Fibroblast of skin of left biceps (primary cell): Measurements from ENCODE around the gene TTYH1.
A peak's percentile ranks its signal among the peaks of the same experiment; 100 is the strongest.
"Not testable (repeated sequence)": the region's sequence is repeated elsewhere in the genome, so short reads cannot be mapped to it uniquely, and the experiment has no call there.

Experiments used
- DNase-seq, 2 experiments: peaks; one replicate each; pipeline ENCODE4 v3.0.0-alpha.2; 2013; ENCODE audit warnings: low read depth in 2 of 2

TTYH1 gene

DNA sequence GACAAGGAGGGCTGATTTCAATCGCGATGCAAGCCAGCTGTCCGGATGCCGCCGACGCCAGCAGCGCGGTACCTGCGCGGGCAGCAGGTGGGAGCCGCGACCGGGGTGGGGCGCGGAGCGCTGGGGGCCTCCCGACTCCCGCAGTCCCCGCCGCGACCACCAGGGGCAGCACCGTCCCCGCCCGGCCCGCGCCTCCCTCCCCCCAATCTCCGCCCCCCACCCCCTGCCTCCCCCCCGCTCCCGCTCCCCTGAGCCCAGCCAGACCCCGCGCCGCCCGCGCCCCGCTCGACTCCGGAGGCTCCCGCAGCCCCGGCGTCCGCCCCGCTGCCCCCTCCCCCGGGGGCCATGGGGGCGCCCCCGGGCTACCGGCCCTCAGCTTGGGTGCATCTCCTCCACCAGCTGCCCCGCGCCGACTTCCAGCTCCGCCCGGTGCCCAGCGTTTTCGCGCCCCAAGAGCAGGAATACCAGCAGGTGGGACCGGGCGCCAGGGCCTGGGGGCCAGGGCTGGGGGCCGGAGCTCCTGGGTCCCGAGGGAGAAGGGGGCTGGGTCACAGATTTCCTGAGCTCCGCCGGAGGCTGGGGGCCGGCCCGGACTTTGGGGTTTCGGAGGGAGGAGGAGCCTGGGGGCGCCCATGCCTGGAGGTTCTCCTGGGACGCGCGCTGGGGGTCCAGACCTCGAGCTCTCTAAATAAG is at the start of gene TTYH1:
Gene TTYH1 (plus strand): TSS at position 257 of the 693 bp plus-strand sequence. CDS start 89 bp downstream, at position 346.
- no peak for DNase-seq

DNA sequence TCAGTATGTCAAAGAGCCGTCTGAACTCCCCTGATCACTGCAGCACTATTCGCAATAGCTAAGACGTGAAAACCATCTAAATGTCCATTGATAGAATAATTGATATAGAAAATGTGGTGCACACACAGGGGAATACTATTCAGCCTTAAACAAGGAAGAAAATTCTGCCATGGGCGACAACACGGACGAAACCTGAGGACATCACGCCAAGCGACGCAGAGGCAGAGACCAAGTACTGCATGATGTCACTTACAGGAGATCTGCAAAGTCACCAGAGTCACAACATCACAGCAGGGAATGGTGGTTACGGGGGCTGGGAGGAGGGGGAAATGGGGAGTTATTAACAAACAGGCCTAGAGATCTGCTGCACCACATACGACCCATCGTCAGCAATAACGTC is 49.5 kb upstream of the TTYH1 start:
- not testable (repeated sequence) for DNase-seq

GRCh38 chr19:54366811-54367210 is 48.5 kb upstream of the TTYH1 start:
- no peak for DNase-seq

DNA sequence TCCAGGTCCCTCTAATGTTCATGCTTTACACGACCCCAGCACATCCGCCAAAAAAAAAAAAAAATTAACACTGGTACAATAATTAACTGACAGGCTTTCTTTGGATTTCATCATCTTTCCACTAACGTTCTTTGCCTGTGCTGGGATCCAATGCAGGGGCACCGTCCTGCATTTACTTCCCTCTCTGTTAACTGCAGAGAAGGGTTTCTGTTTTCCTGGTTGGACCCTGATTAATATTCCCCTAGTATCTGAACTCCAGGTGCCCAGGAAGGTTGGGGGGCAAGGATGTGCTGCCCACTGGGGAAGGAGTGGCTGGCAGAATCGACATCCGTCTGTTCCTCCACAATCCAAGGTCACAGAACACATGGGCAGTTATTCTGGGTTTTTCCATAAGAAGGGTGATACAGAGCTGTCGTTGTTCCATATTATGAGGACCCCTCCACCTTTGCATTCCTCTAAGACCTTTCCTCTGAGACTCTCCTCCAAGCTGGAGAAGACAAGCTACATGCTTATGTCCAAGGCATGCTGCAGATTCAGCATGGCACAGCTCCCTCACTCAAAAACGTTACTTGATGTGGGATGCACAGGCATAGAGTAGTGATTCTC is 46.1 kb upstream of the TTYH1 start:
- no peak for DNase-seq

- DNase-seq = not testable (repeated sequence)
These were observed 45.4 kb upstream of the TTYH1 start for GRCh38 chr19:54369688-54370433.

DNA sequence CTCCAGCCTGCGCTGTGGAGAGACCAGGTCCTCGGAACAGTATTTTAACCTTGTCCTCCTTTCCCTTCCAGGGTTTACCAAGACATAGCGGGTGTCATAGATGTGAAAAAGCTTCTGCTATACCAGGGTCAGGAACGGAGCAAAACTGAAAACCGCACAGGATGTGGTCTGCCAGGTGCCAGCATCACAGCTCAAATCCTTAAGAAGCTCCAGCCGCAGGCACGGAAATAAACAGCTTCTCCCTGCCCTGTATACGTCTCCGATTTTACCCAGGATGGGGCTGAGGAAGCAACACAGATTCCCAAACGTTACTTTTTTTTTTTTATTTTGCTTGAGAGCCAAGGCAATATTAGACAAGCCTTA is 44.8 kb upstream of the TTYH1 start:
- not testable (repeated sequence) for DNase-seq

DNA sequence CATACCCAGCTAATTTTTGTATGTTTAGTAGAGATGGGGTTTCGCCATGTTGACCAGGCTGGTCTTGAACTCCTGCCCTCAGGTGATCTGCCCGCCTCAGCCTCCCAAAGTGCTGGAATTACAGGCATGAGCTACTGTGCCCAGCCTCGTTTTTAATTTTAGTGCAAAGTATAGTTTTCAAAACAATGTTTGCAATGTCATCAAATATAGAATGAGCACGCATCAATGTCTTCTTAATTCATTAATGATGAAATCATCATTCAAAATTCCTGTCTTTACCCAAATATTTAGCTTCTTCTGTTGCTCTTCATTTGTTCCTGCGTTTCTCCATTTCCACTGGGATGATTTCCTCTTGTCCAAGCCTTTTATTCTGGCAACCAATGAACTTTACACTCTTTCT is 43.8 kb upstream of the TTYH1 start:
- not testable (repeated sequence) for DNase-seq

GRCh38 chr19:54373781-54374631 is 41.3 kb upstream of the TTYH1 start:
- DNase-seq = no peak

GRCh38 chr19:54375181-54375938 is 39.9 kb upstream of the TTYH1 start:
- not testable (repeated sequence) for DNase-seq

DNA sequence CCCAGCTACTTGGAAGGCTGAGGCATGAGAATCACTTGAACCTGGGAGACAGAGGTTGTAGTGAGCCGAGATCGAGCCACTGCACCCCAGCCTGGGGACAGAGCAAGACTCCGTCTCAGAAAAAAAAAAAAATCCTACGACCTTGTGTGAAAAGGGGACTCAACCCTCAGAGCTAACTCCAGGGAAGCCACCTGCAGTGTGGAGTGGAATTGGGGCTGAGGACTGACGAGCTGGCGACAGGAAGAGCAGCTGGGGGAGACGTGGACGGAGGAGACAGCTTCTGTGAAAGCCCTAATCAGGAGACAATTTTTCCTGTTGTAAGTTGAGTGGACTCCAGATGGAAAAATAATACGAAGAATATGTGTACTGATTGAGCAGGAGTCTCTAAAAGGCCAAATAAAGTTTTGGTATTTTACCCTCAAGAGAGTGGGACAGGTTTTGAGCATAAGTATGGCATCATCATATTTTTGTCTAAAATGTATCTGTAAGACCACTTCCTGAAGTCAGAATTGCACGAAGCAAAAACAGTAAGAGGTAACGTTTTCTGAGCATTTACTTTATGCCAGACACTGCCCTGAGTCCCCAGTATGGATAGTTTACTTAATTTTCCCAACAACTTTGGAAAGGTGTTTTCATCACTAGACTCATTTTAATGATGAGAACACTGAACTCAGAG is 38.5 kb upstream of the TTYH1 start:
- DNase-seq = no peak

DNA sequence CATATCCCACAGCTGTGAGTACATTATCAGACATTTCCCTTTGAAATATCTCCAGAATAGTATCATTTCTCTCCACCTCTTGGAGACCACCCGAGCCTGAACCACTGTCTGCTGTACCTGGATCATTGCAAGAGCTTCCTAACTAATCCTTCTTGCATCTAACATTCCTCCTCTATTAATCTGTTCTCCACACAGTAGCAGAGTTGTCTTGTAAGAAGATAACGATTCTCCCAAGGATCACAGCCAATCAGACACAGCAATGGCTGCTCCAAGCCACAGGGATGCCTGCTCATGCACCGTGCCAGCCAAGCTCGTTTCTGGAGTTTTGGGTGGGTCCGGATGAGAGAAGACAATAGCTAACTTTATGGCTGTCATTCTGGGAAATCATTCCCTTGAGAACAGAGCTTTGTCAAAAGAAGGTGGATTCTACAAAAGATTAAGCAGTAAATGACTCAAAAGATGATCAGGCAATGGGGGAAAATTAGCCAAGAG is 36.0 kb upstream of the TTYH1 start:
- no peak for DNase-seq

DNA sequence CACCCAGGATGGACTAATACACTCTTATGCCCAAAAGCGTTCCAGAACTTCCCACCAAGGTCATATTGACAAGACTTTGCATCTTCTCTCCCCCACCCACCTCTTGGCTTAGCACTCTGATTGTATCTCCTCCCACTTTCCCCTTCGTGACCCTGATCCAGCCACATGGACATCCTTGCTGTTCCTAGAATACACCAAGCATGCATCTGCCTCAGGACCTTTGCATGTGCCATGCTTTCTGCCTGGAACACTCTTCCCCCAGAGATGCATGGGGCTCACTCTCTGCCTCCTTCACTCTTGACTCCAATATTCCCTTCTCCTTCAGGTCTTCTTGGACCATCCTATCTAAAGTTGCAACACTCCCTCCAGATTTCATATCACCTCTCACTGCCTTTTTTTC is 34.4 kb upstream of the TTYH1 start:
- DNase-seq = no peak

GRCh38 chr19:54382041-54382440 is 33.2 kb upstream of the TTYH1 start:
- not testable (repeated sequence) for DNase-seq

GRCh38 chr19:54383330-54383729 is 31.9 kb upstream of the TTYH1 start:
- no peak for DNase-seq

- no peak for DNase-seq
These were observed 27.1 kb upstream of the TTYH1 start for GRCh38 chr19:54387991-54388801.

- DNase-seq = no peak
These were observed 26.5 kb upstream of the TTYH1 start for GRCh38 chr19:54388802-54389139.

DNA sequence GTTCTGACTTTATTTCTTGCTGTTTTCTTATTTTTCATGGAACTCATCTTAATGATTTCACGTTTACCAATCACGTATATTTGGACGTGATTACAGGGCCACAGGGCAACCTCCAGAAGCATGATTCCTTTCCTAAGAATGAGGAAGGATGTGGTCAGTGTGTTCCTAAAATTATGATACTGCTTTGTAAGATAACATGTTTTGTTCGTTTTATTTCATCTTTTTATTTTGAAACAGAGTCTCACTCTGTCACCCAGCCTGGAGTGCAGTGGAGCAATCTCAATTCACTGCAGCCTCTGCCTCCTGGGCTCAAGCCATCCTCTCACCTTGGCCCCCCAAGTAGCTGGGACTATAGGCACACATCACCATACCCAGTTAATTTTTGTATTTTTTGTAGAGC is 25.7 kb upstream of the TTYH1 start:
- DNase-seq = no peak

- DNase-seq = peak; percentile 18 to 19
These were observed 24.2 kb upstream of the TTYH1 start for GRCh38 chr19:54390942-54391577.

DNA sequence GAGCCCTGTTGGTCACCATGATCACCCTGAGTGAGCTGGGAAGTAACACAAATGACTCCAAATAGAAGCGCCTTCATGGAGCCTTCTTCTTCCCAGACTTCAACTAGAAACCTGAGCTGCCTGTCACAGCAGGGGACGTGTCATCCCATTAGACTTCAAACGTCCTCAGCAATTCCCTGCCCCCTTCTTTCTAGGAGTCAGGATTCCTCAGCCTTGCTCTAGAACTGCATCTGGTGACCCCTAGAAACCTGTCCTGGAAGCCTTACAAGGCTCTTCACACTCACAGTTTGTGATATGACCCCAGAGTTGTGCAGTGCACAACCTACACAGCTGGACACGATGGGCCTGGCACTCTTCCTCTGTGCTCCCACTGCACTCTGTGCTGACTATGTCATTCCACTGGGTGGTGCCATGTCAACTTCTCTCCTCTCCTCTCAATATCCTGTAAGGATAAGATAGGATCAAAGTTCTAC is 23.6 kb upstream of the TTYH1 start:
- no peak for DNase-seq
